ENCODE measurements around the gene PRRX2. TPM values are rescaled to one million over a fixed set of nuclear protein-coding genes. Genes with fewer than 3 reads are reported as not detected.

Gene PRRX2
- total RNA-seq, 1 donor = 27.5 TPM

GRCh38 chr9:129755151-129755550, 89.7 kb downstream of the PRRX2 start:
- no peaks in the 10 kb centered on the region for H3K27me3 ChIP-seq (ENCODE audit: insufficient read depth, low read length)
- no peak for TF ChIP-seq CTCF (IDR thresholded peaks at IDR 0.05; ENCODE audit: extremely low read depth, low read depth, low read length)
- DNase-seq (ENCODE audit: insufficient read length, low spot score, missing footprints) = no peak
- no peak overlapping the region for H3K4me3 ChIP-seq (ENCODE audit: insufficient read depth, low read length)
- no peak overlapping the region for H2AFZ ChIP-seq (ENCODE audit: low read length)
- peaks cover 16% of the 10 kb centered on the region for H3K79me2 ChIP-seq (ENCODE audit: insufficient read depth, low read length)
- H4K20me1 ChIP-seq (ENCODE audit: insufficient read depth, low read length) = no peaks in the 10 kb centered on the region
- H3K4me1 ChIP-seq (ENCODE audit: insufficient read depth, low read length) = peaks cover 28% of the 10 kb centered on the region
- H3K9me3 ChIP-seq (ENCODE audit: low read depth, low read length) = no peaks in the 10 kb centered on the region
- H3K4me2 ChIP-seq (ENCODE audit: insufficient read depth, low read length) = no peak overlapping the region
- no peak overlapping the region for H3K27ac ChIP-seq (ENCODE audit: low read depth, low read length)
- H3K36me3 ChIP-seq (ENCODE audit: insufficient read depth, low read length) = no peaks in the 10 kb centered on the region

GRCh38 chr9:129756191-129756590, 90.7 kb downstream of the PRRX2 start:
- Histone ChIP-seq H2AFZ (ENCODE audit: low read length) (no peak overlapping the region), H3K9me3 (ENCODE audit: low read depth, low read length) (no peaks in the 10 kb centered on the region), H4K20me1 (ENCODE audit: insufficient read depth, low read length) (no peaks in the 10 kb centered on the region), H3K27ac (ENCODE audit: low read depth, low read length) (no peak overlapping the region), H3K36me3 (ENCODE audit: insufficient read depth, low read length) (no peaks in the 10 kb centered on the region), H3K4me3 (ENCODE audit: insufficient read depth, low read length) (no peak overlapping the region), H3K4me1 (ENCODE audit: insufficient read depth, low read length) (peaks cover 26% of the 10 kb centered on the region), H3K27me3 (ENCODE audit: insufficient read depth, low read length) (no peaks in the 10 kb centered on the region), H3K79me2 (ENCODE audit: insufficient read depth, low read length) (peaks cover 7% of the 10 kb centered on the region), H3K4me2 (ENCODE audit: insufficient read depth, low read length) (no peak overlapping the region)
- no peak for TF ChIP-seq CTCF (IDR thresholded peaks at IDR 0.05; ENCODE audit: extremely low read depth, low read depth, low read length)
- no peak for DNase-seq (ENCODE audit: insufficient read length, low spot score, missing footprints)

GRCh38 chr9:129757045-129757444, 91.6 kb downstream of the PRRX2 start:
- no peak for TF ChIP-seq CTCF (IDR thresholded peaks at IDR 0.05; ENCODE audit: extremely low read depth, low read depth, low read length)
- DNase-seq (ENCODE audit: insufficient read length, low spot score, missing footprints) = no peak
- peak overlapping the region; percentile 62 for H3K4me2 ChIP-seq (ENCODE audit: insufficient read depth, low read length)
- no peaks in the 10 kb centered on the region for H3K9me3 ChIP-seq (ENCODE audit: low read depth, low read length)
- H3K79me2 ChIP-seq (ENCODE audit: insufficient read depth, low read length) = peaks cover 1% of the 10 kb centered on the region
- no peaks in the 10 kb centered on the region for H4K20me1 ChIP-seq (ENCODE audit: insufficient read depth, low read length)
- no peak overlapping the region for H3K27ac ChIP-seq (ENCODE audit: low read depth, low read length)
- H3K4me1 ChIP-seq (ENCODE audit: insufficient read depth, low read length) = peaks cover 26% of the 10 kb centered on the region
- peak overlapping the region; percentile 25 for H3K4me3 ChIP-seq (ENCODE audit: insufficient read depth, low read length)
- no peaks in the 10 kb centered on the region for H3K36me3 ChIP-seq (ENCODE audit: insufficient read depth, low read length)
- peak overlapping the region; percentile 73 for H2AFZ ChIP-seq (ENCODE audit: low read length)
- no peaks in the 10 kb centered on the region for H3K27me3 ChIP-seq (ENCODE audit: insufficient read depth, low read length)

- H3K27ac ChIP-seq (ENCODE audit: low read depth, low read length) = no peak overlapping the region
- no peak overlapping the region for H2AFZ ChIP-seq (ENCODE audit: low read length)
- H3K27me3 ChIP-seq (ENCODE audit: insufficient read depth, low read length) = no peaks in the 10 kb centered on the region
- peaks cover 30% of the 10 kb centered on the region for H3K4me1 ChIP-seq (ENCODE audit: insufficient read depth, low read length)
- no peak overlapping the region for H3K4me2 ChIP-seq (ENCODE audit: insufficient read depth, low read length)
- DNase-seq (ENCODE audit: insufficient read length, low spot score, missing footprints) = peak; percentile 55
- no peaks in the 10 kb centered on the region for H3K79me2 ChIP-seq (ENCODE audit: insufficient read depth, low read length)
- no peak overlapping the region for H3K4me3 ChIP-seq (ENCODE audit: insufficient read depth, low read length)
- no peak for TF ChIP-seq CTCF (IDR thresholded peaks at IDR 0.05; ENCODE audit: extremely low read depth, low read depth, low read length)
- H3K36me3 ChIP-seq (ENCODE audit: insufficient read depth, low read length) = no peaks in the 10 kb centered on the region
- no peaks in the 10 kb centered on the region for H3K9me3 ChIP-seq (ENCODE audit: low read depth, low read length)
- H4K20me1 ChIP-seq (ENCODE audit: insufficient read depth, low read length) = no peaks in the 10 kb centered on the region
Observed at GRCh38 chr9:129759319-129759718, 93.9 kb downstream of the PRRX2 start.

All from osteoblast (primary cell).